Uterus (tissue), 4 donors: ENCODE measurements around the gene PVR. TPM values are rescaled to one million over a fixed set of nuclear protein-coding genes. Genes with fewer than 3 reads are reported as not detected.

Source experiments
- DNase-seq, 2 donors: peaks; one replicate each; pipeline ENCODE4 v3.0.0-alpha.2; 2019 to 2020
- H3K27ac ChIP-seq, 2 donors: fragments of 200-600 bp; sonication (generic); 1 replicate in 1 of 2; 2 replicates in 1 of 2; pipeline ENCODE4 v1.5.1; 2016 to 2018
- H3K27me3 ChIP-seq, 2 donors: fragments of 200-600 bp; sonication (generic); one replicate each; pipeline ENCODE4 v1.5.1; 2018 to 2019; ENCODE audit warnings: control low read depth in 1 of 2
- H3K36me3 ChIP-seq, 2 donors: fragments of 200-600 bp; sonication (generic); one replicate each; pipeline ENCODE4 v1.5.1; 2019; ENCODE audit warnings: control low read depth in 1 of 2
- H3K4me1 ChIP-seq, 2 donors: fragments of 200-600 bp; sonication (generic); one replicate each; pipeline ENCODE4 v1.5.1; 2018 to 2019; ENCODE audit warnings: control low read depth in 1 of 2
- H3K4me3 ChIP-seq, 2 donors: fragments of 200-600 bp; sonication (generic); 1 replicate in 1 of 2; 2 replicates in 1 of 2; pipeline ENCODE4 v1.5.1; 2018 to 2019; ENCODE audit warnings: mild to moderate bottlenecking in 1 of 2
- H3K9me3 ChIP-seq, 2 donors: fragments of 200-600 bp; sonication (generic); one replicate each; pipeline ENCODE4 v1.5.1; 2019; ENCODE audit warnings: control low read depth in 1 of 2
- CTCF ChIP-seq, 4 experiments: fragments of 200-600 bp in 2 of 4; fragments of 450-650 bp in 2 of 4; sonication (generic) in 2 of 4; IDR thresholded peaks; one replicate each; pipeline ENCODE4 v1.5.1; 2016 to 2019; ENCODE audit warnings: antibody characterized with exemption in 4 of 4, mild to moderate bottlenecking in 2 of 4, moderate library complexity in 1 of 4
- POLR2A ChIP-seq, 2 donors: fragments of 450-650 bp; IDR thresholded peaks; one replicate each; pipeline ENCODE4 v1.6.1; 2016; ENCODE audit warnings: antibody characterized with exemption in 2 of 2, mild to moderate bottlenecking in 1 of 2, moderate library complexity in 1 of 2
- intact Hi-C: fragments of 100-400 bp; cut with DNase I; formaldehyde crosslinking; loops from one replicate; pipeline ENCODE4 v1.15.1; 2023; ENCODE audit warnings: low total_unique reads
- total RNA-seq, 4 donors: library from RNA; depleted of rRNA in 3 of 4; stranded (reverse); fragments of >200 nt in 3 of 4; gene quantifications; one replicate each; pipeline versions ENCODE4 v1.1.0 to v1.2.4, GENCODE V29; 2014 to 2023
- donor health status: DM: yes; HTN: yes; CAD: no.

The PVR gene
- total RNA-seq, 4 donors from 2014 or later, result 7.9 to 45.3 (median 28.0) TPM

GRCh38 chr19:44684892-44685863 is 41.5 kb downstream of the PVR start:
- H3K27me3 ChIP-seq, result no peaks in the 10 kb centered on the region
- TF ChIP-seq POLR2A (IDR thresholded peaks at IDR 0.05), result no peak
- no peak for TF ChIP-seq CTCF (IDR thresholded peaks at IDR 0.05)
- intact Hi-C loops, result no loop called here
- no peak overlapping the region for H3K4me3 ChIP-seq
- DNase-seq, result peak in 1 of 2 donors; percentile 62
- H3K36me3 ChIP-seq, result no peaks in the 10 kb centered on the region
- no peaks in the 10 kb centered on the region for H3K9me3 ChIP-seq
- H3K27ac ChIP-seq, result peak overlapping the region in 1 of 2 donors; percentile 17
- no peaks in the 10 kb centered on the region for H3K4me1 ChIP-seq

- no peak for TF ChIP-seq CTCF (IDR thresholded peaks at IDR 0.05)
- no peak for TF ChIP-seq POLR2A (IDR thresholded peaks at IDR 0.05)
- no peak overlapping the region for H3K4me3 ChIP-seq
- intact Hi-C loops, result no loop called here
- no peaks in the 10 kb centered on the region for H3K27me3 ChIP-seq
- peak overlapping the region in 1 of 2 donors; percentile 17 for H3K27ac ChIP-seq
- no peaks in the 10 kb centered on the region for H3K36me3 ChIP-seq
- no peak for DNase-seq
- H3K4me1 ChIP-seq, result no peaks in the 10 kb centered on the region
- H3K9me3 ChIP-seq, result no peaks in the 10 kb centered on the region
These were observed 42.2 kb downstream of the PVR start for GRCh38 chr19:44685877-44686276.

- H3K4me1 ChIP-seq, result no peaks in the 10 kb centered on the region
- no peaks in the 10 kb centered on the region for H3K27me3 ChIP-seq
- DNase-seq, result no peak
- no peaks in the 10 kb centered on the region for H3K36me3 ChIP-seq
- no peaks in the 10 kb centered on the region for H3K9me3 ChIP-seq
- H3K4me3 ChIP-seq, result no peak overlapping the region
- H3K27ac ChIP-seq, result no peak overlapping the region
- TF ChIP-seq POLR2A (IDR thresholded peaks at IDR 0.05), result no peak
- TF ChIP-seq CTCF (IDR thresholded peaks at IDR 0.05), result no peak
- intact Hi-C loops, result no loop called here
These were observed 43.2 kb downstream of the PVR start for GRCh38 chr19:44686896-44687295.

- TF ChIP-seq POLR2A (IDR thresholded peaks at IDR 0.05), result no peak
- TF ChIP-seq CTCF (IDR thresholded peaks at IDR 0.05), result no peak
- DNase-seq, result no peak
- Histone ChIP-seq H3K9me3 (no peaks in the 10 kb centered on the region), H3K4me3 (no peak overlapping the region), H3K27me3 (no peaks in the 10 kb centered on the region), H3K27ac (no peak overlapping the region), H3K4me1 (no peaks in the 10 kb centered on the region), H3K36me3 (no peaks in the 10 kb centered on the region)
- intact Hi-C loops, result no loop called here
These were observed 44.2 kb downstream of the PVR start for GRCh38 chr19:44687888-44688287.
